ENCODE data around the gene DNAH3. TPM values are rescaled to one million over a fixed set of nuclear protein-coding genes. Genes with fewer than 3 reads are reported as not detected.

DNAH3 gene
- total and polyA plus RNA-seq, 4 donors: not detected

GRCh38 chr16:21081329-21081728 lies 69.3 kb downstream of the DNAH3 start:
- H3K4me1 ChIP-seq (ENCODE audit: control insufficient read depth in 1 of 2, insufficient read depth in 2 of 2, low read length in 2 of 2): no peaks in the 10 kb centered on the region
- H3K4me3 ChIP-seq (ENCODE audit: low read length in 2 of 2): no peak overlapping the region
- DNase-seq: no peak
- H3K27me3 ChIP-seq (ENCODE audit: control insufficient read depth in 1 of 2, insufficient read depth in 2 of 2, low read length in 1 of 2): no peaks in the 10 kb centered on the region
- intact Hi-C loops (cut with DNase I): loop anchor here (5.0 to 10.0 kb wide), 3 partner anchors 223 to 279 kb away; partner anchors contain the start of genes ERI2 (in 1 of the 2) and REXO5 (in 1 of the 2)
- H3K9me3 ChIP-seq (ENCODE audit: control insufficient read depth, low read length): no peaks in the 10 kb centered on the region
- no peak for ATAC-seq (ENCODE audit: low FRiP score)
- WGBS, 2 donors: 71 to 74% methylated on average over 8 of the region's 8 CpGs
- H3K27ac ChIP-seq (ENCODE audit: low read depth in 1 of 2, low read length in 2 of 2): no peak overlapping the region
- no peaks in the 10 kb centered on the region for H3K36me3 ChIP-seq (ENCODE audit: control insufficient read depth in 1 of 2, insufficient read depth in 2 of 2, low read length in 1 of 2)

DNA sequence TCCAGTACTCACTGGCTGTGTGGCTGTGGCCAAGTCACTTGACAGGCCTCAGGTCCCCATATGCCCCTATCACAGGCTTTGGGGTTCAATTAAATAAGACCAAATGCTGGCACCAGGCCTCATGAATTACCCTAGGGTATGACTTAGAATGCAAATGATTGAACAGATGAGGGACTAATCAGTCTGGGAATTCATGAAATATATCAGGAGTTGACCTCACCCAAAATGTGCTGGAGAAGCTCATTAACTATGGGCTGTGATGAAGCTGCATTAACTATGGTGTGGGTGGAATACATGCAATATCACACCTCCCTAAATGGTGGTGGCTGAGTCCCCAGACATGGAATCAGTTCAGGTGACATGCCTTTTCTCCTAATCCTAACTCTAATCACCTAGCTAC lies 72.1 kb downstream of the DNAH3 start:
- H3K4me3 ChIP-seq (ENCODE audit: low read length in 2 of 2): no peak overlapping the region
- intact Hi-C loops (cut with DNase I): no loop called here
- H3K27ac ChIP-seq (ENCODE audit: low read depth in 1 of 2, low read length in 2 of 2): no peak overlapping the region
- no peaks in the 10 kb centered on the region for H3K27me3 ChIP-seq (ENCODE audit: control insufficient read depth in 1 of 2, insufficient read depth in 2 of 2, low read length in 1 of 2)
- H3K4me1 ChIP-seq (ENCODE audit: control insufficient read depth in 1 of 2, insufficient read depth in 2 of 2, low read length in 2 of 2): no peaks in the 10 kb centered on the region
- H3K36me3 ChIP-seq (ENCODE audit: control insufficient read depth in 1 of 2, insufficient read depth in 2 of 2, low read length in 1 of 2): no peaks in the 10 kb centered on the region
- H3K9me3 ChIP-seq (ENCODE audit: control insufficient read depth, low read length): no peaks in the 10 kb centered on the region
- ATAC-seq (ENCODE audit: low FRiP score): no peak
- no peak for DNase-seq

DNA sequence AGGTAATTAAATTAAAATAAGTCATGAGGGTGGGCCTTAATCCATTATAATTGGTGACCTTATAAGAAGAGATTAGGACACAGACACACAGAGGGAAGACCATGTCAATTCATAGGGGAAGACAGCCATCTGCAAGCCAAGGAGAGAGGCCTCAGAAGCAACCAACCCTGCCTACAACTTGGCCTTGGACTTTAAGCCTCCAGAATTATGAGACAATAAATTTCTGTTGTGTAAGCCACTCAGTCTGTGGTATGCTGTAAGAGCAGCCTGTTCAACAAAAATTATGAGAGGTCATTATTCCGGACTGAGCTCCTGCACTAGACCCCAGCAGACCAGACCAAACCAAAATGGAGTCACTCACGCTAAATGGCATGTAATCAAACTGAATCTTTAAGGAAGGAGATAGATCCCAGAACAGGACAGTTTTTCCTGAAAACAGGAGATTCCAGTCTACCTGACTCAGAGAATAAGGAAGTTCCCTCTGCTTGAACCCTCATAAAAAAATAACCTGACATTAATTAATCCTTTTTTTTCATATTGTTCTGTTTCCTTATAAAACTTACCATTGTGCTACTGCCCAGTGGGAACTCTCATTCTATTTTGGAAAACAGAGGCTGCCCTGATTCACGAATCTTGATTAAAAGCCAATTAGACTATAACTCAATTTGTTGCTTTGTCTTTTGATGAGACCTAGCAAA lies 74.3 kb downstream of the DNAH3 start:
- WGBS, 2 donors: 70 to 83% methylated on average over 3 of the region's 3 CpGs
- H3K27me3 ChIP-seq (ENCODE audit: control insufficient read depth in 1 of 2, insufficient read depth in 2 of 2, low read length in 1 of 2): no peaks in the 10 kb centered on the region
- no peaks in the 10 kb centered on the region for H3K9me3 ChIP-seq (ENCODE audit: control insufficient read depth, low read length)
- H3K4me1 ChIP-seq (ENCODE audit: control insufficient read depth in 1 of 2, insufficient read depth in 2 of 2, low read length in 2 of 2): no peaks in the 10 kb centered on the region
- DNase-seq (no peak), ATAC-seq (ENCODE audit: low FRiP score) (no peak)
- H3K36me3 ChIP-seq (ENCODE audit: control insufficient read depth in 1 of 2, insufficient read depth in 2 of 2, low read length in 1 of 2): no peaks in the 10 kb centered on the region
- intact Hi-C loops (cut with DNase I): no loop called here
- H3K4me3 ChIP-seq (ENCODE audit: low read length in 2 of 2): no peak overlapping the region
- H3K27ac ChIP-seq (ENCODE audit: low read depth in 1 of 2, low read length in 2 of 2): no peak overlapping the region

DNA sequence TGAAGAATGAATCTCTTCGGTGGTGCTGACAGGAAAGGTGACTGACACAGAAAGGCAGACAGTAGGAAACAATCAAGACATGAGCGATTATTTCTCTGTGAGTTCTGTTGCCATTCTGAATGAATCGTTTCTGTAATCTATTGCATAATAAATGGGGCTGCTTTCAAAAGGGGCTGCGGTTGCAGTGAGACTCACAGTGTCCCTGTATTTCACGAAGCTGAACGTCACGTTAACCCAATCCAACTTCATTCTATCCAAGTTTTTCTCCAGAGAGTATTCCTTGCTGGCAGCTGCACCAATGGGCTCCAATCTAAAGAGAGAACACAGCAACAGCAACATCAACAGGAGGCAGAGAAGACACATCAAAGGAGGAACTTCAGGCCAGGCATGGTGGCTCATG lies 75.4 kb downstream of the DNAH3 start:
- 80 to 82% methylated on average over 7 of the region's 7 CpGs for WGBS, 2 donors
- no peaks in the 10 kb centered on the region for H3K9me3 ChIP-seq (ENCODE audit: control insufficient read depth, low read length)
- intact Hi-C loops (cut with DNase I): no loop called here
- no peak for DNase-seq
- H3K4me1 ChIP-seq (ENCODE audit: control insufficient read depth in 1 of 2, insufficient read depth in 2 of 2, low read length in 2 of 2): no peaks in the 10 kb centered on the region
- H3K36me3 ChIP-seq (ENCODE audit: control insufficient read depth in 1 of 2, insufficient read depth in 2 of 2, low read length in 1 of 2): no peaks in the 10 kb centered on the region
- no peak overlapping the region for H3K27ac ChIP-seq (ENCODE audit: low read depth in 1 of 2, low read length in 2 of 2)
- H3K4me3 ChIP-seq (ENCODE audit: low read length in 2 of 2): no peak overlapping the region
- H3K27me3 ChIP-seq (ENCODE audit: control insufficient read depth in 1 of 2, insufficient read depth in 2 of 2, low read length in 1 of 2): no peaks in the 10 kb centered on the region
- no peak for ATAC-seq (ENCODE audit: low FRiP score)

- H3K4me3 ChIP-seq (ENCODE audit: low read length in 2 of 2): no peak overlapping the region
- no peaks in the 10 kb centered on the region for H3K36me3 ChIP-seq (ENCODE audit: control insufficient read depth in 1 of 2, insufficient read depth in 2 of 2, low read length in 1 of 2)
- WGBS, 2 donors: 99 to 100% methylated on average over 1 of the region's 1 CpG
- no peak overlapping the region for H3K27ac ChIP-seq (ENCODE audit: low read depth in 1 of 2, low read length in 2 of 2)
- ATAC-seq (ENCODE audit: low FRiP score) (no peak), DNase-seq (no peak)
- H3K27me3 ChIP-seq (ENCODE audit: control insufficient read depth in 1 of 2, insufficient read depth in 2 of 2, low read length in 1 of 2): no peaks in the 10 kb centered on the region
- H3K4me1 ChIP-seq (ENCODE audit: control insufficient read depth in 1 of 2, insufficient read depth in 2 of 2, low read length in 2 of 2): no peaks in the 10 kb centered on the region
- intact Hi-C loops (cut with DNase I): no loop called here
- no peaks in the 10 kb centered on the region for H3K9me3 ChIP-seq (ENCODE audit: control insufficient read depth, low read length)
Observed at GRCh38 chr16:21072976-21073375, 77.7 kb downstream of the DNAH3 start.

DNA sequence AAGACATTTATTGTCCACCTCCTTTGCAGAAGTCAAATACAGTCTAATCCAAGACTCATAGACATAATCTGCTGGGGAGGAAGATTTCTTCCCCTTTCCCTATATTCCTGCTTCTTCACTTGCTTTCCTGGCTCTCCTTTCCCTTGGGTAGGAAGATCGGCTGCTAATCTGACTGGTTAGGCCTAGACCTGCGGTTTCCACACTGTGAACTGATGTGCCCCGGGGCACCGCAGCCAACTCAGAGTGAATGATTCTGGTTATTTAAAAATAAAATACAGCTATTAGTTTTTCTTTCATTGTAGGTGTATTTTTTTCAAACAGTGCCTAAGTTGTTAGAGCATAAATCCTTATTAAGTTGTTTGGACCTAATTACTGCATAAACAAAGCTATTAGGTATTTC lies 78.9 kb downstream of the DNAH3 start:
- H3K27me3 ChIP-seq (ENCODE audit: control insufficient read depth in 1 of 2, insufficient read depth in 2 of 2, low read length in 1 of 2): no peaks in the 10 kb centered on the region
- no peaks in the 10 kb centered on the region for H3K9me3 ChIP-seq (ENCODE audit: control insufficient read depth, low read length)
- ATAC-seq (ENCODE audit: low FRiP score): no peak
- no peaks in the 10 kb centered on the region for H3K36me3 ChIP-seq (ENCODE audit: control insufficient read depth in 1 of 2, insufficient read depth in 2 of 2, low read length in 1 of 2)
- DNase-seq: no peak
- intact Hi-C loops (cut with DNase I): no loop called here
- H3K4me3 ChIP-seq (ENCODE audit: low read length in 2 of 2): no peak overlapping the region
- no peak overlapping the region for H3K27ac ChIP-seq (ENCODE audit: low read depth in 1 of 2, low read length in 2 of 2)
- 94 to 97% methylated on average over 4 of the region's 4 CpGs for WGBS, 2 donors
- H3K4me1 ChIP-seq (ENCODE audit: control insufficient read depth in 1 of 2, insufficient read depth in 2 of 2, low read length in 2 of 2): no peaks in the 10 kb centered on the region

DNA sequence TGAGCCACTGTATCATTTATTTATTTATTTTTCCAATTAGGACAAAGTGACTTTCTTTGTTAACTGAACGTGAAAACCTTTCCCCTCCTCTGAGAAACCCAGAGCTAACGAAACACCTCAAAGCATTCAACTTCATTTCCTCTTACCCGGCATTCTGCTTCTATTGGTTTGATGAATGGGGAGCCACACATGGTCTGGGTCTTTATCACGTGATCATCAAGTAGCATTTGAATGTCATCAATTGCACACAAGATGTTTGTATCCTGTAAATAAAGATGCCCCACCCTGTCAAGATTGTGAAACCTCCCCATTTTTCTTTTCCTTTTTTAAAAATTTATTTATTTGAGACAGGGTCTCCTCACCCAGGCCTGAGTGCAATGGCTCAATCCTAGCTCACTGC lies 80.1 kb downstream of the DNAH3 start:
- H3K27ac ChIP-seq (ENCODE audit: low read depth in 1 of 2, low read length in 2 of 2): no peak overlapping the region
- no peaks in the 10 kb centered on the region for H3K27me3 ChIP-seq (ENCODE audit: control insufficient read depth in 1 of 2, insufficient read depth in 2 of 2, low read length in 1 of 2)
- ATAC-seq (ENCODE audit: low FRiP score) (no peak), DNase-seq (no peak)
- H3K4me3 ChIP-seq (ENCODE audit: low read length in 2 of 2): no peak overlapping the region
- H3K4me1 ChIP-seq (ENCODE audit: control insufficient read depth in 1 of 2, insufficient read depth in 2 of 2, low read length in 2 of 2): no peaks in the 10 kb centered on the region
- H3K36me3 ChIP-seq (ENCODE audit: control insufficient read depth in 1 of 2, insufficient read depth in 2 of 2, low read length in 1 of 2): no peaks in the 10 kb centered on the region
- WGBS, 2 donors: 82% methylated on average over 4 of the region's 4 CpGs
- H3K9me3 ChIP-seq (ENCODE audit: control insufficient read depth, low read length): no peaks in the 10 kb centered on the region
- intact Hi-C loops (cut with DNase I): no loop called here

DNA sequence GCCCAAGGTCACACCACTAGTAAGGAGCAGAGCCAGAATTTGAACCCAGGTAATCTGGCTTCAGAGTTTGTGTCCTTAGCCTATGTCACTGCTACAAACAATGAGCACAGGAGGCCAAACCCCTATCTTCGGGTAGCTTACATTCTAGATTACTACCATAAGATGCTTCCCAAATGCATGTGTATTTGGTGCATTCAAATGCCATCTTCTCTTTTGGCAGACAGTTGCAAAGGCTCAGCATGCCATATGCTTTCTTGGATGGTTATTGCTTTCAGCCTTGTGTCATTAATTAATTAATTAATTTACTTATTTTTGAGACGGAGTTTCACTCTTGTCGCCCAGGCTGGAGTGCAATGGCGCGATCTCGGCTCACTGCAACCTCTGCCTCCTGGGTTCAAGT lies 80.7 kb downstream of the DNAH3 start:
- Histone ChIP-seq H3K27me3 (ENCODE audit: control insufficient read depth in 1 of 2, insufficient read depth in 2 of 2, low read length in 1 of 2) (no peaks in the 10 kb centered on the region), H3K4me3 (ENCODE audit: low read length in 2 of 2) (no peak overlapping the region), H3K36me3 (ENCODE audit: control insufficient read depth in 1 of 2, insufficient read depth in 2 of 2, low read length in 1 of 2) (no peaks in the 10 kb centered on the region), H3K27ac (ENCODE audit: low read depth in 1 of 2, low read length in 2 of 2) (no peak overlapping the region), H3K4me1 (ENCODE audit: control insufficient read depth in 1 of 2, insufficient read depth in 2 of 2, low read length in 2 of 2) (no peaks in the 10 kb centered on the region), H3K9me3 (ENCODE audit: control insufficient read depth, low read length) (no peaks in the 10 kb centered on the region)
- intact Hi-C loops (cut with DNase I): no loop called here
- no peak for ATAC-seq (ENCODE audit: low FRiP score)
- 94 to 96% methylated on average over 6 of the region's 6 CpGs for WGBS, 2 donors
- DNase-seq: no peak

DNA sequence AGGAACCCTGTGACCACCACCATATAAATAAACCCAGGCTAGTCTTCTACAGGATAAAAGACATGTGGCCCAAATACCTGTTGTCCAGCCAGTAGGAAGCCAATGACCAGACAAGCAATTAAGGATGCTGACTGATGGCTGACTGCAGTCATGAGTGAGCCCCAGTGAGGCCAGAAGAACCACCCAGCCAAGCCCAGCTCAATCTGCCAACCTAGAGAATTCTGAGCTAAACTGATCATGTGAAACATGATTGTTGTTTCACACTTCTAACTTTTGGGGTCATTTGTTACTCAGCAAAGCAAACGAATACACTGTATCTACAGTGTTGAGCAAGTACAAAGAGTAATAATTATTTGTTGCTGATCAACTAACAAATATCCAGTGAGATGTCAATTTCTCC lies 86.4 kb downstream of the DNAH3 start:
- ATAC-seq (ENCODE audit: low FRiP score): no peak
- H3K4me1 ChIP-seq (ENCODE audit: control insufficient read depth in 1 of 2, insufficient read depth in 2 of 2, low read length in 2 of 2): no peaks in the 10 kb centered on the region
- H3K27ac ChIP-seq (ENCODE audit: low read depth in 1 of 2, low read length in 2 of 2): no peak overlapping the region
- no peak for DNase-seq
- H3K9me3 ChIP-seq (ENCODE audit: control insufficient read depth, low read length): peaks cover 4% of the 10 kb centered on the region
- intact Hi-C loops (cut with DNase I): no loop called here
- H3K36me3 ChIP-seq (ENCODE audit: control insufficient read depth in 1 of 2, insufficient read depth in 2 of 2, low read length in 1 of 2): no peaks in the 10 kb centered on the region
- WGBS, 2 donors: 80 to 82% methylated on average over 1 of the region's 1 CpG
- H3K27me3 ChIP-seq (ENCODE audit: control insufficient read depth in 1 of 2, insufficient read depth in 2 of 2, low read length in 1 of 2): no peaks in the 10 kb centered on the region
- no peak overlapping the region for H3K4me3 ChIP-seq (ENCODE audit: low read length in 2 of 2)

Data from aorta (tissue), 5 donors.